T-cell (primary cell): ENCODE data around the gene IRAK4. TPM values are rescaled to one million over a fixed set of nuclear protein-coding genes. Genes with fewer than 3 reads are reported as not detected.
A peak's percentile ranks its signal among the peaks of the same experiment; 100 is the strongest.

Source experiments
- ATAC-seq, 4 experiments: fragments of 200-7000 bp in 3 of 4; fragments of 150-1000 bp in 1 of 4; cut with Tn5 transposase; replicated peaks in 1 of 4; 1 replicate in 3 of 4; 2 replicates in 1 of 4; pipeline ENCODE4 v1.10.0; 2021; ENCODE audit warnings: moderate library complexity in 3 of 4, mild to moderate bottlenecking in 2 of 4, moderate number of reproducible peaks in 1 of 4
- CTCF ChIA-PET, 2 donors: fragments of 300-600 bp; sonication (Branson Sonifier 250); formaldehyde crosslinking; loops; one replicate each; lab custom pipeline; 2022; ENCODE audit warnings: antibody characterized with exemption in 2 of 2; lab: Charles Lee
- POLR2A ChIA-PET, 2 donors: fragments of 300-600 bp; sonication (Branson Sonifier 250); formaldehyde crosslinking; loops; one replicate each; lab custom pipeline; 2022; ENCODE audit warnings: antibody characterized with exemption in 2 of 2; lab: Charles Lee
- DNase-seq, 35 experiments: peaks; one replicate each; pipeline versions ENCODE4 v3.0.0 to v3.0.0-alpha.2; 2013 to 2023
- H3K27ac ChIP-seq: one replicate; pipeline ENCODE4 v1.5.1; 2013; ENCODE audit warnings: low read length
- H3K27me3 ChIP-seq, 2 experiments: replicated peaks in 1 of 2; 1 replicate in 1 of 2; 2 replicates in 1 of 2; pipeline versions ENCODE4 v1.6.1 to v1.7.0; 2013; ENCODE audit warnings: low read length in 1 of 2, mixed read lengths in 1 of 2; ENCODE audit not compliant: control insufficient read depth in 2 of 2, insufficient read depth in 2 of 2; ENCODE audit errors: extremely low read depth in 1 of 2
- H3K36me3 ChIP-seq, 2 donors: 1 replicate in 1 of 2; 2 replicates in 1 of 2; pipeline versions ENCODE4 v1.6.1 to v1.7.0; 2013; ENCODE audit warnings: low read length in 1 of 2; ENCODE audit not compliant: control insufficient read depth in 2 of 2, insufficient read depth in 1 of 2; ENCODE audit errors: extremely low read depth in 1 of 2
- H3K4me1 ChIP-seq, 2 experiments: 1 replicate in 1 of 2; 2 replicates in 1 of 2; pipeline versions ENCODE4 v1.6.1 to v1.7.0; 2013; ENCODE audit warnings: low read length in 2 of 2, mixed read lengths in 1 of 2; ENCODE audit not compliant: insufficient read depth in 2 of 2, control insufficient read depth in 1 of 2; ENCODE audit errors: extremely low read depth in 1 of 2
- H3K4me3 ChIP-seq, 2 donors: 1 replicate in 1 of 2; 2 replicates in 1 of 2; pipeline versions ENCODE4 v1.5.1 to v1.7.0; 2013; ENCODE audit warnings: mild to moderate bottlenecking in 2 of 2, low read length in 1 of 2, moderate library complexity in 1 of 2; ENCODE audit not compliant: control insufficient read depth in 1 of 2; ENCODE audit errors: extremely low read depth in 1 of 2
- H3K9me3 ChIP-seq: 2 replicates; pipeline ENCODE4 v1.7.0; 2013
- H3K27ac Mint-ChIP-seq, 2 donors: one replicate each; pipeline ENCODE4 v1.8.0; 2020 to 2021; ENCODE audit warnings: mild to moderate bottlenecking in 2 of 2, mixed read lengths in 2 of 2
- H3K27me3 Mint-ChIP-seq, 2 donors: one replicate each; pipeline ENCODE4 v1.8.0; 2021 to 2022; ENCODE audit warnings: mixed read lengths in 2 of 2
- H3K36me3 Mint-ChIP-seq: one replicate; pipeline ENCODE4 v1.8.0; 2021; ENCODE audit warnings: mixed read lengths
- H3K4me1 Mint-ChIP-seq, 3 donors: one replicate each; pipeline ENCODE4 v1.8.0; 2020 to 2022; ENCODE audit warnings: mixed read lengths in 3 of 3, mild to moderate bottlenecking in 1 of 3
- H3K4me3 Mint-ChIP-seq, 3 donors: one replicate each; pipeline ENCODE4 v1.8.0; 2020 to 2022; ENCODE audit warnings: mild to moderate bottlenecking in 3 of 3, mixed read lengths in 3 of 3, moderate library complexity in 3 of 3
- H3K9me3 Mint-ChIP-seq, 3 donors: one replicate each; pipeline ENCODE4 v1.8.0; 2020 to 2022; ENCODE audit warnings: mixed read lengths in 3 of 3
- WGBS: methylation state at CpG from one replicate; pipeline ENCODE4 v1.1.5; 2013; ENCODE audit warnings: missing lambda C conversion rate; ENCODE audit not compliant: insufficient coverage; 5-methylcytosine and 5-hydroxymethylcytosine counted together
- total RNA-seq, 35 experiments: library from RNA in 6 of 35; stranded (reverse) in 6 of 35; fragments of 120-200 nt in 1 of 35; gene quantifications; one replicate each; pipeline versions ENCODE4 v1.2.1 to v1.2.4 and lab custom pipeline; 2013 to 2026

The IRAK4 gene
- total RNA-seq, 5 donors from 2014 or later (not counting 1 experiment from before 2014, with no cell fraction given): 48.7 to 55.8 (median 49.8) TPM

DNA sequence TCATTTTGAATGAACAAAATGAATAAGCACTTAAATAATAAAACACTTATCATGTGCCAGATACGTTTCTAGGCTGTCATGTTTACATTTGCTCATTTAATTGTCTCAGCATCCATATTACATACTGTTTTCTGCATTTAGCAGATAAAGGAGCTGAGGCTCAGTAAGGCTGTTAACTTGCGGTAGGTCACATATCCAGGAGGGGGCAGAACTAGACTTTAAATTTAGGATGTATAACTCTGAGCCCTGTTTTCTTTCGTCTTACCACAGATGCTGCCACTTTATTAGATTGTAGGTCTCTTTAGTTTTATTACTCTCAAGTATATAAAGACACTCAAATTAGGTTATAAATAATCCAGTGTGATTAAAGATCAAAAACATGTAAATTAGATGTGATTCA lies 17.7 kb downstream of the IRAK4 start:
- peaks cover 29% of the 10 kb centered on the region for H3K36me3 Mint-ChIP-seq
- POLR2A ChIA-PET: interaction anchor here in 1 of 2 donors (0.7 kb wide), 1 partner anchor 1342 kb away, joined by 3 read pairs; no protein-coding TSS in a partner anchor
- no peaks in the 10 kb centered on the region for H3K27me3 ChIP-seq
- H3K9me3 Mint-ChIP-seq: no peaks in the 10 kb centered on the region
- CTCF ChIA-PET: interaction anchor here (0.5 to 3.6 kb wide), 12 partner anchors 8 to 108 kb away, joined by 3 to 84 read pairs (median 5); no protein-coding TSS in a partner anchor
- H3K9me3 ChIP-seq: no peaks in the 10 kb centered on the region
- H3K27me3 Mint-ChIP-seq: no peaks in the 10 kb centered on the region
- WGBS: no CpG with 5 or more reads among the region's 3 CpGs
- no peaks in the 10 kb centered on the region for H3K4me1 ChIP-seq
- peaks cover 7 to 72% of the 10 kb centered on the region in 2 donors for H3K36me3 ChIP-seq
- no peak overlapping the region for H3K27ac ChIP-seq
- ATAC-seq (peak; percentile 31 to 73 (median 60)), DNase-seq (peak in 19 of 35 experiments; percentile 2 to 58 (median 15))
- H3K4me1 Mint-ChIP-seq: peaks cover 4 to 7% (median 7%) of the 10 kb centered on the region in 3 donors
- no peak overlapping the region for H3K27ac Mint-ChIP-seq
- H3K4me3 ChIP-seq: no peak overlapping the region
- no peak overlapping the region for H3K4me3 Mint-ChIP-seq

DNA sequence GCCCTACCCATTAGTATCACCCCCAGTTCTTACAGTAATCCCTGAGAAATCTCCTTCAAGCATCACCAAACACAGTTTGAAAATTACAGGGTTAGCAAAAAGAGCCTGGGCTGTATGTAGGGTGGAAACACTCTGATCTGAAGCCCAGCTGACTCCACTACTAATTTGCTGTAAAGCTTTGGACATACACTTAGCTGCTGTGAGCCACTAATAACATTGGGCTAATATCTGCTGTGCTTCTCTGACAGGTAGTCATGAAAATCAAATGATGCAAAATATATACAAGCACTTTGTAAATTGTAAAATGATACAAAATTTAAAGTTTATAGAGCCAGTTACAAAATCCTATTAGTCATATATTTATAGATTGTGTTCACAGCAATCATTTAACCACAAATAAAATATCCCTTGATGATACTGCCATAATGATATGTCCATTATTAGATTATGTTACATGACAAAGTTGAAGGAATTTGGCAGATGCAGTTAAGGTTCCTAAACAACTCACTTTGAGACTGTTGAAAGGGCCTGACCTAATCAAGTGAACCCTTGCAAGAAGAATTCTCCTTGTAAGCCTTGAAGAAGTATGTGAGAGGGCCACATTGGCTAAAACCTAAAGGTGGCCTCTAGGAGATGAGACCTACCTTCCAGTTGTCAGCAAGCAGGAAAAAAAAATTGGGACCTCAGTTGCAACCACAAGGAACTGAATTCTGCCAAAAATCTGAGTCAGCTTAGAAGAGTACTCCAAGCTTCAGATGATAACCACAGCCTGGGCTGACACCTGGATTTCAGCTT lies 28.3 kb downstream of the IRAK4 start:
- CTCF ChIA-PET: no interaction called here
- H3K27ac Mint-ChIP-seq: peak overlapping the region in 1 of 2 donors; percentile 16
- H3K36me3 ChIP-seq: peaks cover 11 to 59% of the 10 kb centered on the region in 2 donors
- no peak overlapping the region for H3K4me3 ChIP-seq
- H3K27ac ChIP-seq: no peak overlapping the region
- H3K9me3 ChIP-seq: no peaks in the 10 kb centered on the region
- no peak overlapping the region for H3K4me3 Mint-ChIP-seq
- H3K9me3 Mint-ChIP-seq: no peaks in the 10 kb centered on the region
- H3K4me1 Mint-ChIP-seq: no peaks in the 10 kb centered on the region
- POLR2A ChIA-PET: interaction anchor here in 1 of 2 donors (0.5 kb wide), 1 partner anchor 18 kb away, joined by 3 read pairs; no protein-coding TSS in a partner anchor
- no peaks in the 10 kb centered on the region for H3K27me3 Mint-ChIP-seq
- no peaks in the 10 kb centered on the region for H3K27me3 ChIP-seq
- H3K4me1 ChIP-seq: no peaks in the 10 kb centered on the region
- ATAC-seq: no peak
- H3K36me3 Mint-ChIP-seq: peaks cover 36% of the 10 kb centered on the region
- no peak for DNase-seq

DNA sequence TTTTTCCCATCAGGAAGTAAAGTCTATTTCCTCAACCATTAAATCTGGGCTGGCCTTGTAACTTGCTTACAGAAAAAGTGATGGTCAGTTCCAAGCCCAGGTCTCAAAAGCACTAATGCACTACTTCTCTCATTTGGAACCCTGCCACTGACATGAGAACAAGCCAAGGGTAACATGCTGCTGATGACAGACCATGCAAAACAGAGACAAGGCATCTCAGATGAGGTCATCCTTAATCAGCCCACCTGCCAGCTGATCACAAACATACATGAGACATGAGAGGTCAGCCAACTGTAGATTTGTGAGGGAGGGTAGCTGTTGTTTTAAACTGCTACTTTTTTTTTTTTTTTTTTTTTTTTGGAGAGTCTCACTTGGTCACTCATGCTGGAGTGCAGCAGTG lies 31.2 kb downstream of the IRAK4 start:
- no peaks in the 10 kb centered on the region for H3K4me1 Mint-ChIP-seq
- ATAC-seq (no peak), DNase-seq (no peak)
- no peak overlapping the region for H3K4me3 Mint-ChIP-seq
- no peaks in the 10 kb centered on the region for H3K9me3 Mint-ChIP-seq
- ChIA-PET POLR2A (interaction anchor here in 1 of 2 donors (0.6 kb wide), 1 partner anchor 12 kb away, joined by 5 read pairs; no protein-coding TSS in a partner anchor), CTCF (interaction anchor here (0.6 to 0.8 kb wide), 4 partner anchors 9 to 1685 kb away, joined by 3 to 5 read pairs (median 4); no protein-coding TSS in a partner anchor)
- Histone ChIP-seq H3K4me3 (no peak overlapping the region), H3K4me1 (no peaks in the 10 kb centered on the region), H3K27ac (no peak overlapping the region), H3K9me3 (no peaks in the 10 kb centered on the region), H3K36me3 (peaks cover 6 to 31% of the 10 kb centered on the region in 2 donors), H3K27me3 (no peaks in the 10 kb centered on the region)
- no peaks in the 10 kb centered on the region for H3K27me3 Mint-ChIP-seq
- peak overlapping the region in 1 of 2 donors; percentile 24 for H3K27ac Mint-ChIP-seq
- H3K36me3 Mint-ChIP-seq: peaks cover 24% of the 10 kb centered on the region

DNA sequence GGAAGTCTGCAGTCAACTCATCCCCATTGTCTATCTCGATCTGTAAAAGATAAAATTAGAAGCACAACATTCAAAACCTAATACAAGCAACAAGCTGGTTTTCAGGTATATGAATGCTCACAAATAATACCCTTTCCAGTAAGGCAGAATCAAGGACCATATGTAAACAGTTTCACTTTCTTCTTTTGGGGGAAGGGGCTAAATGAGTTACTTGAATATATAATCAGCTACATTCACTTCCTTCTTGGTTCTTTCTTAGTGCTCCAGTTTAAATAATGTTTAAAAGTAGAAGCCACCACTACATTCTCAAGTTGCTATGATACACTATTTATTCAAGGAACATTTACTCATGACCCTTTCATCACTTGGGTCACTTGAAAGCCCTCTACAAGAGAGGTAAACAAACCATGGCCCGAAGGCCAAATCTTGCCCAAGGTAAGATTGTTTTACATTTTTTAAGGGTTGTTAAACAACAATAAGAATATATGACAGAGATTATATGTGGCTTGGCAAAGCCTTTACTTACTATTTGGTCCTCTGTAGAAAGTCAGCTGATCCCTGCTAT lies 37.0 kb downstream of the IRAK4 start:
- H3K36me3 Mint-ChIP-seq: peaks cover 31% of the 10 kb centered on the region
- no peak overlapping the region for H3K4me3 ChIP-seq
- no peaks in the 10 kb centered on the region for H3K4me1 ChIP-seq
- peaks cover 0 to 3% (median 2%) of the 10 kb centered on the region in 3 donors for H3K4me1 Mint-ChIP-seq
- ChIA-PET POLR2A (no interaction called here), CTCF (interaction anchor here (0.5 to 1.5 kb wide), 3 partner anchors 12 to 86 kb away, joined by 3 to 6 read pairs (median 3); no protein-coding TSS in a partner anchor)
- H3K36me3 ChIP-seq: peaks cover 0 to 47% of the 10 kb centered on the region in 2 donors
- WGBS: no CpG with 5 or more reads among the region's 2 CpGs
- no peak for ATAC-seq
- no peak overlapping the region for H3K4me3 Mint-ChIP-seq
- H3K27ac ChIP-seq: no peak overlapping the region
- H3K9me3 Mint-ChIP-seq: no peaks in the 10 kb centered on the region
- no peak for DNase-seq
- no peak overlapping the region for H3K27ac Mint-ChIP-seq
- H3K27me3 Mint-ChIP-seq: no peaks in the 10 kb centered on the region
- H3K9me3 ChIP-seq: no peaks in the 10 kb centered on the region
- H3K27me3 ChIP-seq: no peaks in the 10 kb centered on the region

DNA sequence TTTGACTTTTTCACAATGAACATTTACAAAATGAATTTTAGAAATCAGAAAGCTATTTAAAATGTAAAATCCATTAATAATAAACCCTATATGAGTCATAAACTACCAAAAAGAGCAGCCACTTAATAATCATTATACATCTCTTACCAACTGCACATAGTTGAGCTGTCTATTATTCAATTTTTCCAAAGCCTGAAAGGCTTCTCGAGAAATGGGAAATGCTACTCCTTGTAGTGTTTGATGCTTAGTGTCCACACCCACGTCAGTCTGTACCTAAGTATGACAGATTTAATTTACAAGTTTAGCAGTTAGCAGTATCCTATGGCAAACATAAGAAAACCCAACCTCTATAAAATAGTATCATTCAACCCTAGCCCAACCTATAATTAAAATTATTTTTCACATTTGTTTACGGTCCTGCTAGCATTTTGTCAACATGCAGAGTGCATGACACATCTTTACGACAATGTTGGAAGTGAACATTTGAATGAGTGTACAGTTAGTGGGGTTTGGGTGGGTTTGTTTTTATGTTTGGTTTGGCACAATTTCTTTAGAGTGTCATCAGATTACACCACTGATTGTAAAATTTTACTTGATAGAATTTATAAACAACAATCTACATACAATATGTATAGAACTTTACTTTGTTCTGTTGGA lies 38.9 kb downstream of the IRAK4 start:
- H3K27ac ChIP-seq: no peak overlapping the region
- H3K36me3 ChIP-seq: peaks cover 0 to 55% of the 10 kb centered on the region in 2 donors
- no CpG with 5 or more reads among the region's 4 CpGs for WGBS
- no peak for DNase-seq
- no peaks in the 10 kb centered on the region for H3K9me3 ChIP-seq
- H3K27me3 ChIP-seq: no peaks in the 10 kb centered on the region
- Mint-ChIP-seq H3K27ac (peak overlapping the region in 1 of 2 donors; percentile 17), H3K4me3 (no peak overlapping the region), H3K9me3 (no peaks in the 10 kb centered on the region), H3K27me3 (no peaks in the 10 kb centered on the region), H3K4me1 (peaks cover 0 to 11% (median 8%) of the 10 kb centered on the region in 3 donors), H3K36me3 (peaks cover 31% of the 10 kb centered on the region)
- H3K4me1 ChIP-seq: peaks cover 0 to under 1% of the 10 kb centered on the region in 2 experiments
- CTCF ChIA-PET: no interaction called here
- POLR2A ChIA-PET: interaction anchor here in 1 of 2 donors (0.9 kb wide), 1 partner anchor 19 kb away, joined by 3 read pairs; no protein-coding TSS in a partner anchor
- no peak for ATAC-seq
- no peak overlapping the region for H3K4me3 ChIP-seq
